ENCODE results near the gene COBLL1. TPM values are rescaled to one million over a fixed set of nuclear protein-coding genes. Genes with fewer than 3 reads are reported as not detected.
A peak's percentile ranks its signal among the peaks of the same experiment; 100 is the strongest.

COBLL1 gene
- total RNA-seq, 2 donors from 2014 or later, result 0.28 to 0.48 TPM

DNA sequence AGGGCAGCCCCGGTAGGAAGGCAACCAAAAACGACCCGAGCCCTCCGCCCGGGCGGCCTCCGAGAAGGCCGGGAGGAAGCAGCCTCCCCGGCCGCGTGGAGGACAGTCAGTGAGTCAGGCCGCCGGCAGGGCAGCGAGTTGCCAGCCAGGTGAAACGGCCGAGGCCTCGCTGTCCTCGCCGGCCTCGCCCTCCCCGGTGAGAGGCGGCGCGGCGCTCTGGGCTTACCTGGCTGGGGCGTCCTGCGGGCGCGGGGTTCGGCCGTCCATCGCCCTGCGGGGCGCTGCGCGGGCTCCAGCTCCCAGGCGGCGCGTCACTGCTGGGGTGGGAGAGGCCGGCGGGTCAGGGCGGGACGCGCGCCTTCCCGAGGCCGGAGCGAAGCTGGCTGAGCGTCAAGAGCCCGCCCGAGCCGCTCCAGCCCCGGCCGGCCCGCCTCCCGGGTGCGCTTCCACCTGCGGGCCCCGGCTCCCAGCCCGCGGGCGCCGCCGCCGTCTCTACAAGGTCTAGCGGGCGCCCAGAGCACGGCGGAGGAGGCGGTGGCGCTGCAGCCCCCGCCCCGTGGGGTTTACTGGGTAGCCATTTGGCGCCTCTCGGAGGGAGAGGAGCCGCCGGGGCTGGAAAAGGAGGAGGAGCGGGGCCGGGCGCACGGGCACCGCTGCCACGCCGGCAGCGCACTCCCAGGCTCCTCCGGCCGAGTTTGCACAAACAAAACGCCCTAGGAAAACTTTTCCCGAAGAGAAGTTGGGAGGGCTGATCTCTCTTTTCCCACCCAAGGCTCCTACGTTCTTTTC is 499 bp downstream of the COBLL1 start:
- ATAC-seq (replicated peaks), result peak; percentile 45
- H3K9me3 Mint-ChIP-seq, result no peaks in the 10 kb centered on the region
- peaks cover 31% of the 10 kb centered on the region for H3K27me3 Mint-ChIP-seq
- H3K36me3 Mint-ChIP-seq (ENCODE audit: low read depth), result no peaks in the 10 kb centered on the region
- H3K27ac Mint-ChIP-seq, result no peak overlapping the region
- H3K4me3 Mint-ChIP-seq, result peak overlapping the region; percentile 46
- H3K4me1 Mint-ChIP-seq, result no peaks in the 10 kb centered on the region

DNA sequence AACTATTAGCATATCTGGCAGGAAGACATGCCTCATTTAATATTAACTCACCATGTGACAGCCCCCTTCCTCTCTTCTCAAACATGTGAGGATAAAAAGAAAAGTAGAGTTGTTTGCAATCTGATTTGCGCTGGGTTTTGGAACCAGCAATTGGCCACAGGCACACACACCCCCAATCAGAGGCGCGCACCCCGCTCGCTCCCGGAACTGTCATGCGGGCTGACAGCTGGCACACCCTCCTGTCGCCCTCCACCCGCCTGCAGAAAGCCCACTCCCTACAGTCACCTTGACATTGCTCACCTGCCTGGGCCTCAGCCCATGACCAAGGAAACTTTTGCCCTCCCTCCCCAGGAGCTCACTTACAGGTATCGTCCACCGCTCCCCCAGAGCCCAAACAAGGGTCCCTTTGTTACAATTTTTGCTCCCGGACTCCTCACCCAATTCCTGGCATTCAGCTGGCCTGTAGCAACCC is 1.1 kb downstream of the COBLL1 start:
- Mint-ChIP-seq H3K27me3 (peaks cover 32% of the 10 kb centered on the region), H3K4me1 (no peaks in the 10 kb centered on the region), H3K36me3 (ENCODE audit: low read depth) (no peaks in the 10 kb centered on the region), H3K4me3 (peak overlapping the region; percentile 46), H3K27ac (no peak overlapping the region), H3K9me3 (no peaks in the 10 kb centered on the region)
- no peak for ATAC-seq (replicated peaks)

DNA sequence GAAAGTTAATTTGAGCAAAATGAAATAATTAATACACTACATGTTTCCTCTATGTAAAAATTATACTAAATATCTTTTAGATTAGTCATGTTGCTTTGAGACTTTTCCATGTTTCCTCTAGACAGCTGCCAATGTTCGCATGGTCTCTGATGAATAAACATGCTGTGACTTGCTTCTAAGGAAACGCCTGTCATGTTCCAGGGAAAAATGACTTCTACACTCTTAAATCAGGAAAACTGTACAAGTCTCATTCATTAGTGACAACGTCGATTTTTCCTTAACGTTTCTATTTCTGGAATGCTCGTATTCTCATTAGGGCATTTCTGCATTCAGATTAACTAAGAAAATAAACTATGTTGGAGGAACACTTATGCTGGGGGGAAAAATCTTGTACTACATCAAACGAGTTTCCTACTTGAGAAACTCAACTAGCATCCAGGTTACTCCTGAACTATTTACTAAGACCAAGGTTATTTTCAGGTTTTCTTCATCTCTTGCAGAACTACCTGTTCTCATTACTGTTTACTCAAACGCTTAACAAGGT is 1.6 kb downstream of the COBLL1 start:
- Mint-ChIP-seq H3K4me3 (peak overlapping the region; percentile 46), H3K36me3 (ENCODE audit: low read depth) (no peaks in the 10 kb centered on the region), H3K9me3 (no peaks in the 10 kb centered on the region), H3K27ac (no peak overlapping the region), H3K27me3 (peaks cover 34% of the 10 kb centered on the region), H3K4me1 (no peaks in the 10 kb centered on the region)
- no peak for ATAC-seq (replicated peaks)

DNA sequence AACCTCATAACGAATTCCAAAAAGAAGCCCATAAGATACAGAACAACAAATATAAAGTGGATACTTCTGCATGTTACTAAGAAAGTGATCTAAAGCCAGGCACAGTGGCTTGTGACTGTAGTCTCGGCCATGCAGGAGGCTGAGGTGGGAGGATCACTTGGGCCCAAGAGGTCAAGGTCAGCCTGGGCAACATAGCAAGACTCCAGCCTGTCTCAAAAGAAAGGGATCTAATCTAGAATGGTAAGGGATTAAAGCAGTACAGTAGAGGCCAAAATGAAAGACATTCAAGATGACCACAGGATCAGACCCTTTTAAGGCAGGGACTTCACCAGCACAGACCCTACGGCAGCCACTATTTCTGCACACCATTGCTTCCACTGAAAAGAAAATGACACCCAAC is 3.8 kb downstream of the COBLL1 start:
- peaks cover 30% of the 10 kb centered on the region for H3K27me3 Mint-ChIP-seq
- no peaks in the 10 kb centered on the region for H3K36me3 Mint-ChIP-seq (ENCODE audit: low read depth)
- no peaks in the 10 kb centered on the region for H3K4me1 Mint-ChIP-seq
- H3K4me3 Mint-ChIP-seq, result no peak overlapping the region
- H3K9me3 Mint-ChIP-seq, result no peaks in the 10 kb centered on the region
- no peak overlapping the region for H3K27ac Mint-ChIP-seq
- no peak for ATAC-seq (replicated peaks)

DNA sequence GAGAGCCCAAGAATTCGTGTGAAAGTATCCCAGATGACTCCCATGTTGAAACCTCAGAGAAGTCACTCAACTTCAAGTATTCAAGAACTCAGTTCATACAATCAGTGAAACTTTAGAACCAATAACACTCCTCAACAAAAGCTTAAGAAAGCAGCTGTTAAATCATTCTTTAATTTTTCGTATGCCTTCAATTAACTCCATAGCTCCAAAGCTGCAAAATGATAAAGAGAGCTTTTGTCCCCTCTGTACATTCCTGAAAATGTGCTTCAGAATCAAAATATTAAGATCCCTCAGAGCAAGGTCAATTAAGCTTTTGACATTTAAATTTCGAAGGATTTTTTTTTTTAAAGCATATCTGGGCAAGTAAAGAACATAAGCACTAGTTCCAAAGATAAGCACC is 4.7 kb downstream of the COBLL1 start:
- Mint-ChIP-seq H3K9me3 (no peaks in the 10 kb centered on the region), H3K27ac (no peak overlapping the region), H3K27me3 (peaks cover 30% of the 10 kb centered on the region), H3K36me3 (ENCODE audit: low read depth) (no peaks in the 10 kb centered on the region), H3K4me1 (no peaks in the 10 kb centered on the region), H3K4me3 (no peak overlapping the region)
- ATAC-seq (replicated peaks), result no peak

DNA sequence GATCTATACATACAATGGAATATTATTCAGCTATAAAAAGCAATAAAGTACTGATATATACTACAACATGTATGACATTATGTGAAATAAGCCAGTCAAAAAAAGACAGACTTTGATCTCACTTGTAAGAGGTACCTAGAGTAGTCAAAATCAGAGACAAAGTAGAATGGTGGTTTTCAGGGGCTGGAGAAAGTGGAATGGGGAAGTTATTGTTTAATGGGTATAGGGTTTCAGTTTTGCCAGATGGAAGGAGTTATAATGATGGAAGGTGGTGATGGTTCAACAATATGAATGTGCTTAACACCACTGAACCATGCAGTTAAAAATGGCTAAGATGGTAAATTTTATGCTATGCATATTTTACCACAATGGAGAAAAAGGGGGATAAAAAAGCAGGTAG is 6.3 kb downstream of the COBLL1 start:
- H3K27ac Mint-ChIP-seq, result no peak overlapping the region
- no peak overlapping the region for H3K4me3 Mint-ChIP-seq
- no peaks in the 10 kb centered on the region for H3K4me1 Mint-ChIP-seq
- H3K27me3 Mint-ChIP-seq, result peaks cover 24% of the 10 kb centered on the region
- no peaks in the 10 kb centered on the region for H3K36me3 Mint-ChIP-seq (ENCODE audit: low read depth)
- ATAC-seq (replicated peaks), result no peak
- H3K9me3 Mint-ChIP-seq, result no peaks in the 10 kb centered on the region

- ATAC-seq (replicated peaks), result no peak
- H3K4me1 Mint-ChIP-seq, result no peaks in the 10 kb centered on the region
- H3K27me3 Mint-ChIP-seq, result peaks cover 7% of the 10 kb centered on the region
- H3K4me3 Mint-ChIP-seq, result no peak overlapping the region
- no peak overlapping the region for H3K27ac Mint-ChIP-seq
- H3K36me3 Mint-ChIP-seq (ENCODE audit: low read depth), result no peaks in the 10 kb centered on the region
- no peaks in the 10 kb centered on the region for H3K9me3 Mint-ChIP-seq
Measured at GRCh38 chr2:164831887-164832286, 9.7 kb downstream of the COBLL1 start.

DNA sequence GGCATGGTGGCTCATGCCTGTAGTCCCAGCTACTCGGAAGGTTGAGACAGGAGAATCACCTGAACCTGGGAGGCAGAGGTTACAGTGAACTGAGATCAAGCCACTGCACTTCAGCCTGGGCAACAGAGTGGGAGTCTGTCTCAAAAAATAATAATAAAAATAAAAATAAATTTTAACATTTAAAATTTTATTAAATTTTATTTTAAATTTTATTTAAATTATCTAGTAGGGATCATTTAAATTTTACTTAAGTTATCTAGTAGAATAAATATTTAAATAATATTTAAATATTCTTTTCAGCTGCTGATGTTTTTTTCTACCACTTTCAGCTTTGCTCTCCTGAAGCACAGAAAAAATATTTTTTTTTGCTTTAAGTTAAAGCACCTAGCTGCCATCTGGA is 10.4 kb downstream of the COBLL1 start:
- Mint-ChIP-seq H3K36me3 (ENCODE audit: low read depth) (no peaks in the 10 kb centered on the region), H3K27ac (no peak overlapping the region), H3K4me3 (no peak overlapping the region), H3K9me3 (no peaks in the 10 kb centered on the region), H3K27me3 (peaks cover 7% of the 10 kb centered on the region), H3K4me1 (no peaks in the 10 kb centered on the region)
- ATAC-seq (replicated peaks), result no peak

DNA sequence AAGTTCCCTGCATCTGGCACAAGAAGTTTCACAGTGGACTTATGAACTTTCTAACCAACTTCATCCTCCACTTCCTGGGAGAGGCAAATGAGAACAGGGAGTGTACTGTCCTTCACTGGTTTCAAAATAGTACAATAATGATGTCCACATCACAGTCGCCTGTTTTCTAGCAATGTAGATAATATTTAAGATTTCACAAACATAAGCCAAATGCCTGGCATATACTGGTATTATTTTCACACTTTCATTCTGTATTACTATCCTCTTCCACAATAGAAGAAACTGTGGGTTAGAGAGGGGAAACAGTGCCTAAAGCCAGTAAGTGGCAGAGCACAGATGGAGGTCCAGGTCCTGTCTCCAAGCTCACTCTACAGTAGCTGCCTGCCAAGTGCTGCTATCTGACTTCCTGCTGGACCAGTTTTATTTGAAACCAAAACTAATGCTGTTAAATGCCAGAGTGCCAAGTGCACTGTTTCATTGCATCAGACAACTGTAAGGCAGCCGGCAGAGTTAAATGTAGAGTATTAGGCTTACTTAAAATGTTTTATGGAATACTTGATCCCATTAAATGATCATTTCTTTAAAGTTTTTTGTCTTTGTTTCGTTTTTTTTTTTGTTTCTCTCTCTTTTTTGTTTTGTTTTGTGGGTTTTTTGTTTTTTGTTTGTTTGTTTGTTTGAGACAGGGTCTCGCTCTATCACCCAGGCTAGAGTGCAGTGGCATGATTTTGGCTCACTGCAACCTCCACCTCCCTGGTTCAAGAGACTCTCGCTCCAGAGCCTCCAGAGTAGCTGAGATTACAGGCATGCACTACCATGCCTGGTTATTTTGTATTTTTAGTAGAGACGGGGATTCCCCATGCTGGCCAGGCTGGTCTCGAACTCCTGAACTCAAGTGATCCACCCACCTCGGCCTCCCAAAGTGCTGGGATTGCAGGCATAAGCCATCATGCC is 15.1 kb downstream of the COBLL1 start:
- Mint-ChIP-seq H3K4me3 (no peak overlapping the region), H3K27ac (no peak overlapping the region), H3K36me3 (ENCODE audit: low read depth) (no peaks in the 10 kb centered on the region), H3K9me3 (no peaks in the 10 kb centered on the region), H3K4me1 (no peaks in the 10 kb centered on the region), H3K27me3 (peaks cover 3% of the 10 kb centered on the region)
- no peak for ATAC-seq (replicated peaks)

DNA sequence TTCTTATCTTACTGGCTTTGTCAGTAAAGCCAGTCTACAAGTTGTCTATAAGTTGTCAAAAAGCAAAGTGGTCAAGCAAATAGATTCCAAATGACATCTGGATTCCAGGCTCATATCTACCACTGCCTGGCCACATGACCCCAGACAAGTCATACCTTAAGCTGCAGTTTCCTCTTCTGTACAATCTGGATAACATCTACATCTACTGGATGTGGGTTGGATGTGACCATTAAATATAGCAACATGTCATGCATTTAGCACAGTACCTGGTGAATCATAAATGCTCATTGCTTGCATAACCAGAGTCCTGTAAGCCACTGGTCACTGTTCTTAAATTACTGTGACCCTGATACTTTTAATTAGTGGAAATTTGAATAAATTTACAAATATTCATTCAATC is 16.8 kb downstream of the COBLL1 start:
- Mint-ChIP-seq H3K27ac (no peak overlapping the region), H3K27me3 (peaks cover 3% of the 10 kb centered on the region), H3K4me1 (no peaks in the 10 kb centered on the region), H3K36me3 (ENCODE audit: low read depth) (no peaks in the 10 kb centered on the region), H3K4me3 (no peak overlapping the region), H3K9me3 (no peaks in the 10 kb centered on the region)
- no peak for ATAC-seq (replicated peaks)

DNA sequence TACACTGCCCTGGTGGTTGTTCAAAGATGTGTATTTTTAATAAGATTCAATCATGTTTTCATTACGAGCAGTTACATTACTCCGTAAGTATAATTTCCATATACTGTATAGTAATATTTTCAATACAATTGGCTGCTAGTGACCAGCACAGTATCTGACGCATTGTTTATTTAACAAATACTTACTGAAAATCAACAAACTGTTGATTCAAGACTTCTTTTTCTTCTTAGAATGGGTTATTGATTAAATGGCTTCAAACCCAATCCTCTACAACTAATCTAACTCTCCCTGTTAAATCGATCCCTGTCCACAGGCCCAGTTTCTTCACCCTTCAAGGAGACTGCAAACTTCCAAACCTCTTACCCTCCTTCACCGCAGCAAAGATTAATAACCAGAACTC is 18.5 kb downstream of the COBLL1 start:
- no peak for ATAC-seq (replicated peaks)
- Mint-ChIP-seq H3K27me3 (peaks cover 3% of the 10 kb centered on the region), H3K27ac (no peak overlapping the region), H3K9me3 (no peaks in the 10 kb centered on the region), H3K36me3 (ENCODE audit: low read depth) (no peaks in the 10 kb centered on the region), H3K4me3 (no peak overlapping the region), H3K4me1 (no peaks in the 10 kb centered on the region)

GRCh38 chr2:164821338-164821737 is 20.3 kb downstream of the COBLL1 start:
- no peak overlapping the region for H3K4me3 Mint-ChIP-seq
- H3K9me3 Mint-ChIP-seq, result no peaks in the 10 kb centered on the region
- ATAC-seq (replicated peaks), result no peak
- H3K27me3 Mint-ChIP-seq, result peaks cover 3% of the 10 kb centered on the region
- H3K36me3 Mint-ChIP-seq (ENCODE audit: low read depth), result no peaks in the 10 kb centered on the region
- no peaks in the 10 kb centered on the region for H3K4me1 Mint-ChIP-seq
- no peak overlapping the region for H3K27ac Mint-ChIP-seq

- Mint-ChIP-seq H3K4me3 (no peak overlapping the region), H3K27ac (no peak overlapping the region), H3K36me3 (ENCODE audit: low read depth) (no peaks in the 10 kb centered on the region), H3K27me3 (peaks cover 2% of the 10 kb centered on the region), H3K4me1 (no peaks in the 10 kb centered on the region), H3K9me3 (no peaks in the 10 kb centered on the region)
- no peak for ATAC-seq (replicated peaks)
Measured at GRCh38 chr2:164818149-164819136, 23.2 kb downstream of the COBLL1 start.

GRCh38 chr2:164816900-164817299 is 24.7 kb downstream of the COBLL1 start:
- Mint-ChIP-seq H3K4me3 (no peak overlapping the region), H3K27ac (no peak overlapping the region), H3K36me3 (ENCODE audit: low read depth) (no peaks in the 10 kb centered on the region), H3K4me1 (no peaks in the 10 kb centered on the region), H3K27me3 (no peaks in the 10 kb centered on the region), H3K9me3 (no peaks in the 10 kb centered on the region)
- ATAC-seq (replicated peaks), result no peak
